ENCODE results near the gene PEX5L. TPM values are rescaled to one million over a fixed set of nuclear protein-coding genes. Genes with fewer than 3 reads are reported as not detected.

PEX5L gene
- polyA plus RNA-seq, 1 donor from 2014 or later: 1.0 TPM

DNA sequence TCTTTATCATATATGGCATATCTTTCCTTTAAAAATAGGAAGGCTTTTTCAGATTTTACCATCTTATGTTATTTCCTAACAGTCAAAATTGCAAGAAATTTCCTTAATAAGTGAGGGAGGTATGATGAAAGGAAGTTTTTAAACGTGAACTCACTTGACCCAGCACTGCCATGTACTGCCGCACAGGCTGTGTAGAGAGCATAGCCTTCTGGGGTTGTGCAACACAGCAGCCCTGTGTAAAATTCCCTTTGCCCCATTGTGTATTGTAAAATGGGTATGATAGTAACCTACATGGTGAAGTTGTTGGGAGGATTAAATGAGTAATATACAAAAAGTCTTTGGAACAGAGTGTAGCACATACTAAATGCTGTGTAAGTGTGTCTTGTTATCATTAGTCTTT lies 78.6 kb downstream of the PEX5L start:
- no peak overlapping the region for H3K4me2 ChIP-seq (ENCODE audit: low read length)
- H3K9ac ChIP-seq (ENCODE audit: low read length): no peak overlapping the region
- H3K9me3 ChIP-seq (ENCODE audit: low read length): no peaks in the 10 kb centered on the region
- no peaks in the 10 kb centered on the region for H3K36me3 ChIP-seq (ENCODE audit: insufficient read depth, low read length)
- H3F3A ChIP-seq (ENCODE audit: insufficient read depth, low read length, poor library complexity, severe bottlenecking): no peaks in the 10 kb centered on the region
- H3K79me2 ChIP-seq (replicated peaks; ENCODE audit: insufficient read depth, low read length): no peaks in the 10 kb centered on the region
- no peaks in the 10 kb centered on the region for H4K20me1 ChIP-seq (ENCODE audit: insufficient read depth)
- no peak overlapping the region for H3K4me3 ChIP-seq (ENCODE audit: low read length)
- no peak for TF ChIP-seq SMC3 (conservative IDR thresholded peaks at IDR 0.05; ENCODE audit: poor library complexity)
- no peak for TF ChIP-seq RAD21 (conservative IDR thresholded peaks at IDR 0.05)
- no peak for TF ChIP-seq TAF1 (IDR thresholded peaks at IDR 0.05; ENCODE audit: low read depth)
- TF ChIP-seq EZH2 (IDR thresholded peaks at IDR 0.05; ENCODE audit: borderline replicate concordance, insufficient read depth, low read length, poor library complexity, severe bottlenecking): no peak
- no peak for TF ChIP-seq POLR2AphosphoS5 (IDR thresholded peaks at IDR 0.05)
- TF ChIP-seq EP300 (conservative IDR thresholded peaks at IDR 0.05; ENCODE audit: poor library complexity, severe bottlenecking): no peak
- TF ChIP-seq, protein P1, sequence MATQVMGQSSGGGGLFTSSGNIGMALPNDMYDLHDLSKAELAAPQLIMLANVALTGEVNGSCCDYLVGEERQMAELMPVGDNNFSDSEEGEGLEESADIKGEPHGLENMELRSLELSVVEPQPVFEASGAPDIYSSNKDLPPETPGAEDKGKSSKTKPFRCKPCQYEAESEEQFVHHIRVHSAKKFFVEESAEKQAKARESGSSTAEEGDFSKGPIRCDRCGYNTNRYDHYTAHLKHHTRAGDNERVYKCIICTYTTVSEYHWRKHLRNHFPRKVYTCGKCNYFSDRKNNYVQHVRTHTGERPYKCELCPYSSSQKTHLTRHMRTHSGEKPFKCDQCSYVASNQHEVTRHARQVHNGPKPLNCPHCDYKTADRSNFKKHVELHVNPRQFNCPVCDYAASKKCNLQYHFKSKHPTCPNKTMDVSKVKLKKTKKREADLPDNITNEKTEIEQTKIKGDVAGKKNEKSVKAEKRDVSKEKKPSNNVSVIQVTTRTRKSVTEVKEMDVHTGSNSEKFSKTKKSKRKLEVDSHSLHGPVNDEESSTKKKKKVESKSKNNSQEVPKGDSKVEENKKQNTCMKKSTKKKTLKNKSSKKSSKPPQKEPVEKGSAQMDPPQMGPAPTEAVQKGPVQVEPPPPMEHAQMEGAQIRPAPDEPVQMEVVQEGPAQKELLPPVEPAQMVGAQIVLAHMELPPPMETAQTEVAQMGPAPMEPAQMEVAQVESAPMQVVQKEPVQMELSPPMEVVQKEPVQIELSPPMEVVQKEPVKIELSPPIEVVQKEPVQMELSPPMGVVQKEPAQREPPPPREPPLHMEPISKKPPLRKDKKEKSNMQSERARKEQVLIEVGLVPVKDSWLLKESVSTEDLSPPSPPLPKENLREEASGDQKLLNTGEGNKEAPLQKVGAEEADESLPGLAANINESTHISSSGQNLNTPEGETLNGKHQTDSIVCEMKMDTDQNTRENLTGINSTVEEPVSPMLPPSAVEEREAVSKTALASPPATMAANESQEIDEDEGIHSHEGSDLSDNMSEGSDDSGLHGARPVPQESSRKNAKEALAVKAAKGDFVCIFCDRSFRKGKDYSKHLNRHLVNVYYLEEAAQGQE (IDR thresholded peaks at IDR 0.05; ENCODE audit: borderline replicate concordance): no peak
- H2AFZ ChIP-seq (ENCODE audit: low read depth, low read length): no peak overlapping the region
- no peaks in the 10 kb centered on the region for H3K9me2 ChIP-seq (ENCODE audit: insufficient read depth, low read length)
- no peaks in the 10 kb centered on the region for H3K27me3 ChIP-seq (ENCODE audit: insufficient read depth, low read depth, low read length)
- no peak overlapping the region for H3K27ac ChIP-seq (ENCODE audit: low read length)

DNA sequence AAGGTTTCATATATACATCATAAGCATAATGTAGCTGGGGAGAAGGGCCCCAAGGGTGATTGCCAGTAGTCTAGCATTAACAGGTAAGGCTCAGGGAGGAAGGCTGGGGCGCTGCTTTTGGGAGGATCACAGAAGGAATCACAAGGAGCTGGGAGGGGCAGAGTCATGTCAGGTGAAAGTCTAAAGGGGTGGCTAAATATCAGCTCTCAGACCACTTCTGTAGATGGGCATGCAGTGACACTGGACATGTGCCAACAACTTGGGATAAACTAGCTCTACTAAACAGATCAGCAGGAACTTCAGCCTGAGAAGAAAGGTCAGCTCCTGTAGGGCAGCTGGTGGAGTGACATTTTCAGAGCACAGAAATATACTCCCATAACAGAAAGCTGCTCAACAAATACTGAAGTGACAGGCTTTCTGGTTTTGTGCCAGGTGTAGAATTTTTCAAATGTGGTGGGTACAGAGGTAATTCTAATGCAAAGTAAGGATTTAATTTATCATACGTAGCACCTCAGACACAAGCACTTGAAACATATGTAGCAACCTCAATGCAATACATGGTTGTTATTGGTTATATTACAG lies 79.4 kb downstream of the PEX5L start:
- no peak overlapping the region for H3K4me2 ChIP-seq (ENCODE audit: low read length)

More for the DNA sequence above, 79.4 kb downstream of the PEX5L start:
- Histone ChIP-seq H3K4me3 (ENCODE audit: low read length) (no peak overlapping the region), H2AFZ (ENCODE audit: low read depth, low read length) (no peak overlapping the region), H3K27ac (ENCODE audit: low read length) (no peak overlapping the region), H3K36me3 (ENCODE audit: insufficient read depth, low read length) (no peaks in the 10 kb centered on the region), H4K20me1 (ENCODE audit: insufficient read depth) (no peaks in the 10 kb centered on the region), H3F3A (ENCODE audit: insufficient read depth, low read length, poor library complexity, severe bottlenecking) (no peaks in the 10 kb centered on the region), H3K79me2 (replicated peaks; ENCODE audit: insufficient read depth, low read length) (no peaks in the 10 kb centered on the region), H3K9ac (ENCODE audit: low read length) (no peak overlapping the region), H3K27me3 (ENCODE audit: insufficient read depth, low read depth, low read length) (no peaks in the 10 kb centered on the region), H3K9me2 (ENCODE audit: insufficient read depth, low read length) (no peaks in the 10 kb centered on the region), H3K9me3 (ENCODE audit: low read length) (no peaks in the 10 kb centered on the region)
- TF ChIP-seq TAF1 (IDR thresholded peaks at IDR 0.05; ENCODE audit: low read depth): no peak
- no peak for TF ChIP-seq POLR2AphosphoS5 (IDR thresholded peaks at IDR 0.05)
- no peak for TF ChIP-seq SMC3 (conservative IDR thresholded peaks at IDR 0.05; ENCODE audit: poor library complexity)
- TF ChIP-seq, protein P2, sequence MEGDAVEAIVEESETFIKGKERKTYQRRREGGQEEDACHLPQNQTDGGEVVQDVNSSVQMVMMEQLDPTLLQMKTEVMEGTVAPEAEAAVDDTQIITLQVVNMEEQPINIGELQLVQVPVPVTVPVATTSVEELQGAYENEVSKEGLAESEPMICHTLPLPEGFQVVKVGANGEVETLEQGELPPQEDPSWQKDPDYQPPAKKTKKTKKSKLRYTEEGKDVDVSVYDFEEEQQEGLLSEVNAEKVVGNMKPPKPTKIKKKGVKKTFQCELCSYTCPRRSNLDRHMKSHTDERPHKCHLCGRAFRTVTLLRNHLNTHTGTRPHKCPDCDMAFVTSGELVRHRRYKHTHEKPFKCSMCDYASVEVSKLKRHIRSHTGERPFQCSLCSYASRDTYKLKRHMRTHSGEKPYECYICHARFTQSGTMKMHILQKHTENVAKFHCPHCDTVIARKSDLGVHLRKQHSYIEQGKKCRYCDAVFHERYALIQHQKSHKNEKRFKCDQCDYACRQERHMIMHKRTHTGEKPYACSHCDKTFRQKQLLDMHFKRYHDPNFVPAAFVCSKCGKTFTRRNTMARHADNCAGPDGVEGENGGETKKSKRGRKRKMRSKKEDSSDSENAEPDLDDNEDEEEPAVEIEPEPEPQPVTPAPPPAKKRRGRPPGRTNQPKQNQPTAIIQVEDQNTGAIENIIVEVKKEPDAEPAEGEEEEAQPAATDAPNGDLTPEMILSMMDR (IDR thresholded peaks at IDR 0.05; ENCODE audit: poor library complexity, severe bottlenecking): no peak
- TF ChIP-seq MXI1 (conservative IDR thresholded peaks at IDR 0.05; ENCODE audit: poor library complexity, severe bottlenecking): no peak
- TF ChIP-seq, protein P1 (IDR thresholded peaks at IDR 0.05; ENCODE audit: borderline replicate concordance): no peak
- TF ChIP-seq EP300 (conservative IDR thresholded peaks at IDR 0.05; ENCODE audit: poor library complexity, severe bottlenecking): no peak
- no peak for TF ChIP-seq EZH2 (IDR thresholded peaks at IDR 0.05; ENCODE audit: borderline replicate concordance, insufficient read depth, low read length, poor library complexity, severe bottlenecking)
- TF ChIP-seq RAD21 (conservative IDR thresholded peaks at IDR 0.05): no peak
